Esophagus muscularis mucosa (tissue), 4 donors: ENCODE data around the gene SPEM2.

ENCODE experiments used
- EP300 ChIP-seq: sonication (generic); formaldehyde crosslinking; IDR thresholded peaks from one replicate; pipeline ENCODE4 v1.6.1; 2017; ENCODE audit warnings: antibody characterized with exemption
- POLR2A ChIP-seq: fragments of 450-650 bp; IDR thresholded peaks from one replicate; pipeline ENCODE4 v1.6.1; 2017; ENCODE audit warnings: antibody characterized with exemption, moderate library complexity, mild to moderate bottlenecking, low read depth
- TF ChIP-seq, protein P1 (sequence below), 3 experiments: fragments of 200-600 bp in 2 of 3; fragments of 450-650 bp in 1 of 3; sonication (generic) in 2 of 3; IDR thresholded peaks; one replicate each; pipeline ENCODE4 v1.5.1; 2017 to 2019; ENCODE audit warnings: antibody characterized with exemption in 3 of 3, mild to moderate bottlenecking in 2 of 3, moderate library complexity in 1 of 3

DNA sequence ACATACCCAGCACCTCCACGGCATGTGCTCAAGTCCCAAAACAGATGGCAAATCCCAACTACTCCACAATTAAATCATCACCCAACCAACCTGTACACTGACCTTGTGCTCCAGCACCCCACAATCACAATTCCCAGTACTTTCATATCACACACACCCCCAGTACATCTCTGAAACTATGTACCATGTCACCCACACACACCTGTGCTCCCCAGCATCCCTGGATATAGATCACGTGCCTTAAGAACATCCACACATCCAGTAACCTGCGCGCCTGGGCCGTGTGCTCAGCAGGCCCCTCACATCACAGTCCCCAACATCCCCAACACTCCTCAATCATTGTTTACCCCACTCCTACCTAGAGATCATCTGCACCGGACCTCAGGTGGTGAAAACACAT lies 15.7 kb upstream of the SPEM2 start:
- TF ChIP-seq EP300 (no peak), POLR2A (no peak)
- TF ChIP-seq, protein P1, sequence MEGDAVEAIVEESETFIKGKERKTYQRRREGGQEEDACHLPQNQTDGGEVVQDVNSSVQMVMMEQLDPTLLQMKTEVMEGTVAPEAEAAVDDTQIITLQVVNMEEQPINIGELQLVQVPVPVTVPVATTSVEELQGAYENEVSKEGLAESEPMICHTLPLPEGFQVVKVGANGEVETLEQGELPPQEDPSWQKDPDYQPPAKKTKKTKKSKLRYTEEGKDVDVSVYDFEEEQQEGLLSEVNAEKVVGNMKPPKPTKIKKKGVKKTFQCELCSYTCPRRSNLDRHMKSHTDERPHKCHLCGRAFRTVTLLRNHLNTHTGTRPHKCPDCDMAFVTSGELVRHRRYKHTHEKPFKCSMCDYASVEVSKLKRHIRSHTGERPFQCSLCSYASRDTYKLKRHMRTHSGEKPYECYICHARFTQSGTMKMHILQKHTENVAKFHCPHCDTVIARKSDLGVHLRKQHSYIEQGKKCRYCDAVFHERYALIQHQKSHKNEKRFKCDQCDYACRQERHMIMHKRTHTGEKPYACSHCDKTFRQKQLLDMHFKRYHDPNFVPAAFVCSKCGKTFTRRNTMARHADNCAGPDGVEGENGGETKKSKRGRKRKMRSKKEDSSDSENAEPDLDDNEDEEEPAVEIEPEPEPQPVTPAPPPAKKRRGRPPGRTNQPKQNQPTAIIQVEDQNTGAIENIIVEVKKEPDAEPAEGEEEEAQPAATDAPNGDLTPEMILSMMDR (IDR thresholded peaks at IDR 0.05): no peak
